CD4-positive, alpha-beta T cell treated with Interleukin-17A for 1 hour (primary cell): Measurements from ENCODE around the gene PEAR1.

Source experiments
- DNase-seq: peaks from one replicate; pipeline ENCODE4 v3.0.0-alpha.2; 2020

PEAR1 gene

GRCh38 chr1:156885314-156885713 is 8.2 kb upstream of the PEAR1 start:
- DNase-seq, result no peak

DNA sequence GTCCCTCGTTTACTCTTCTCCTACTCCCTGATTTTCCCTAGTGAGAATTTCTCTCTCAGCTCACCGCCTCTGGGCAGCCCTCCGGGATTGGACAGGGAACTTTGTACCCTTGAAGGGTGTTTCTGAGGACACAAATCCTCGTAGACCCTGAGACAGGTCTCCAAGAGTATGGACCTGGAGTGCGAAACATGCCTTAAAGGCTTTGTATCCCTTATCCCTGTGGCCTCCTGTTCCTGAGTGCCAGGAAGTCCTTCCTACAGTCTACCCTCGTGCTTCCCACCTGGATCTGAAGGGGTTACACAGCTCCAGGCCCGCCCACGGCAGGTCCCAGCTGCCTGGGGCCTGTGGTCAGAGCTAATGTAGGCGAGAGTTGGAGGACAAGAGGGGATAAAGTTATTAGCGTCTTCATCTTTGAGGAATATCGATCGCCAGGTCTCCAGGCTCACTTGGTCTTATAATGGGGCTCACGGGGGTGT is 7.6 kb upstream of the PEAR1 start:
- no peak for DNase-seq

DNA sequence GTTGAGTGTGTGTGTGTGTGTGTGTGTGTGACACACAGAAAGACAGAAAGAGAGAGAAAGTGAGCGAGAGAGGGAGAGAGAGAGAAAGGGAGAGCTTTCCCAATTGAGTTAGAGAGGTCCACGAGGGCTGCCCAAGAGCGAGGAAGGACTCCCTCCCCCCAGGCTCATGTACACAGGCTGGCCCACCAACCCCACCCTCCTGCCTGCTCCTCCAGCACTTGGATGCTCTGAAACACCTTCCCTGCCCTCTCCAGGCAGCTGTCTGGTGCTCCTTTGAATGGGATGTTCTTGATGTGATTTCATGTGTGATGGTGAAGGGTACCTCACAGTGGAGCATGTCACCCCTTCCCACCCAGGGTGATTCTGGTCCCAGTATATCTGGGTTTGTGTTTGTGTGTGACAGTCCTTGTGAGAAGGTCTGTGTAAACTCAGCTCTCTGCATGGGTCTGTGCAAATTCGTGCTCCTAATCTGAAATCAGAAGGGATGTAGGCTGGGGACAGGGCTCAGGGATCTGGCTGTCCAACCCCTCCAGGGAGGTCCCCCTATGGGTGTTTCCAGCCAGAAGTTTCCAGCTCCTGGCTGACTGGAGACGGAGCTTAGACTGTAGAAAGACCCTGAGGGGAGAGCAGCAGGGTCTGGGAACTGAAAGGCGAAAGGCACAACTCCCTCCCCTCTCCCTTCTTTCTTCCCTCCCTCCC is 6.8 kb upstream of the PEAR1 start:
- DNase-seq, result no peak

- no peak for DNase-seq
Observed at GRCh38 chr1:156887317-156887716, 6.2 kb upstream of the PEAR1 start.

- no peak for DNase-seq
Observed at GRCh38 chr1:156887734-156888133, 5.8 kb upstream of the PEAR1 start.

DNA sequence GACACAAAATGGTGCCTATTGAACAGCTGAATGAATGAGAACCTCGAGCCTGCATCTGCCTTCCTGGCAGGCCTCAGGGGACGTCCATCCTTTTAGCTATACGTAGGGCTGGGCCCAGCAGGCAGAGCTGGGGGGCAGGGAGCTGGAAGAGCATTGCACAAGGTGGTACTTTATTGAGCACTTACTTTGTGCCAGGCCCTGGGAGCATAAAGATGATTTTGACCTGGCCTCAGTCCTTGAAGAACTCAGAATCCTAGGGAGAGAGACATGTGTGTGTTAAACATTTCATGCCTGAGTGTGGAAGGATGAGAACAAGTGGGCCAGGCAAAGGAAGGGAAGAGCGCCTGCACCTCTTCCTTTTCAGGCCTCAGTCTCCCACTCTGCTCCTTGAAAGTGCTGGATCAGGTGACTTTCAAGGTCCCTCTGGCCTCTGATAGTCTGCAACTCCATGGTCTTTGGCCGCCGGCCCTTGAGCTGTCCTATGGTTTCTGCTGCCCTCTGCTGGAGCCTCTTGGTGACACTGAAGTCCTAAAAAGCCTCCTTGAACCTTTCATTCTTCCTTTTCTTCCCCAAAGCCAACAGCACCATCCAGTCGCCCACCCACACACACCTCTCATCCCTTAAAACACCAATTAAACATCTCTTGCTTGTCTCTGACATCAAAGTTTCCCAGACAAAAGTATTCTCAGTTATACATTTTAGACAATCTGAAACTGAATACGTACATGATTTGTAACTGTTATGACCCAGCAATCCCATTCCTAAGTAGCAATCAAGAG is 3.5 kb upstream of the PEAR1 start:
- peak; percentile 60 for DNase-seq

- peak; percentile 85 for DNase-seq
Observed at GRCh38 chr1:156892190-156893047, 1.1 kb upstream of the PEAR1 start.

DNA sequence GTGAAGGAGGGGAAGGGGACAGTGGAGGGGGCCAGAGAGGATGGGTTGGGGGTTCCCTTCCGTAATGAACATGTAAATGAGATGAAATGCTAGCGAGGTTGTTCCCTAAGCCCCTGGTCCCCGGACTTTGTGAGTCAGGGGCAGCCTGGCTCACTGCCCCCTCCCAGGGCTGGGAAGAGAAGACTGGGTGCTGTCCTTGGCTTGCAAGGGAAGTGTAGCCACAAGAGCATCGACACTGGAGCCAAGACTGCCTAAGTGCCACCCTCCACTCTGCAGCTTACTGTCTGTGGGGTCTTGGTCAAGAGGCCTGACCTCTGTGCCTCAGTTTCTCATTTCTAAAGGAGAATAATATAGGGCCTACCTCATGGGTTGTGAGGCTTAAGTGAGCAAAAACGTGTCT is 483 bp downstream of the PEAR1 start:
- DNase-seq, result no peak

DNA sequence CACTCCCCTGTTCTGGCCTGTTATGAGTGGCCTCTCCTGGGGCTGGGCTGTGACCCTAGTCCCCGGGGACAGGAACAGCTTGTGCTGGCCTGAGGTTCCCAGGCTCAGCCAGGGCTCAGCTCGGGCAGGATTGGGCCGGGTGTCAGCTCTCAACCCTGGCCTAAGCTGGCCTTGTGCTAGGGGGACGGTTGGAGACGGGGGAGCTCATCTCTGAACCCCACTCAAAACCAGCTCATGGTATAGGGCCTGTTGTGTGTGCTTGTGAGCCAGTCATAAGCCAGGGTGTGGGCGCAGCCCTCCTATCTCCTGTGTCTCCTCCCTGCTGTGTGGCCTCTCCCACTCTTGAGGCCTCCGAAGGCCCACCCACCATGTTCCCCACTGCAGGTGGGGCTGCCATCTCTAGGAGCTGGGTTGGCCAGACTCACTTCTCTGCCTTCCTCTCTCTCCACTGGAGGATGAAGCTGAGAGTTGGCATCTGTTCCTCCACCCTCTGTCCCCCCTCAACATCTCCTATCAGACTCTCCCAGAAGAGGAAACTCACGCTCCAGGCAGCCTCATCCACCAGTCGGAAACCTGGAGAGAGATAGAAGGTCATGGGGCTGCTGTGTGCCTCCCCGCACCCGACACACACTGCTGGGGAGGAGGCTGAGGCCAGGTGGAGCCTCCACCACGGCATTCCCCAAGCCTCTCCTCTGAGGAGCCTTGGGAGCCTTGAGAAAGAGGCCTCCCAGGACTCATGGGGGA is 1.4 kb downstream of the PEAR1 start:
- DNase-seq, result no peak

- no peak for DNase-seq
Observed at GRCh38 chr1:156895455-156895812, 1.9 kb downstream of the PEAR1 start.

GRCh38 chr1:156895927-156896326 is 2.4 kb downstream of the PEAR1 start:
- no peak for DNase-seq

DNA sequence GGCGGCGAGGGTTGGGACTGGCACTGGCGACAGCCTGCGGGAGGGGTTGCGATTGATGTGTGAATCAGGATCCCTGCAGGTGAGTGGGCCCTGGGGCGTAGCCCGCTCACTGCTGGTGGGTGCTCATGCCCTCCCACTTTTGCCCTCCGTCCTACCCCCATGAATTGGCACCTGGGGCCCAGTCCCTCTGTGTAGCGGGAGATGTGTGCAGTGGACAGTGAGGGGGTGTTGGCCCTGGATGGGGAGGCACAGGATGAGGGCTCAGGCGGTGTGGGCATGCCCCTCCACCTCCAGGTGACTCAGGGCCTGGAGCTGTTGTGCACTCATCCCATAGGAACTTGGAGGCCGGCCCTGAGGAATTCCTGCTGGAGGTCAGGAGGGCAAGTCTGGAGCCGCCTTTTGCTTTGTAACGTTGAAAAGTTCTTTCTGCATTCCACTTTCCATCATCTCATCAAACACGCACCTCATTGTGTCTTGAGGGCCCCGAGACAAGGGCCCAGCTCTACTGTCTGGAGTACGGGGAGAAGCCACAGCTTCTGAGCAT is 3.0 kb downstream of the PEAR1 start:
- no peak for DNase-seq

GRCh38 chr1:156897078-156897825 is 3.7 kb downstream of the PEAR1 start:
- no peak for DNase-seq

- DNase-seq, result no peak
Observed at GRCh38 chr1:156898161-156898566, 4.6 kb downstream of the PEAR1 start.

DNA sequence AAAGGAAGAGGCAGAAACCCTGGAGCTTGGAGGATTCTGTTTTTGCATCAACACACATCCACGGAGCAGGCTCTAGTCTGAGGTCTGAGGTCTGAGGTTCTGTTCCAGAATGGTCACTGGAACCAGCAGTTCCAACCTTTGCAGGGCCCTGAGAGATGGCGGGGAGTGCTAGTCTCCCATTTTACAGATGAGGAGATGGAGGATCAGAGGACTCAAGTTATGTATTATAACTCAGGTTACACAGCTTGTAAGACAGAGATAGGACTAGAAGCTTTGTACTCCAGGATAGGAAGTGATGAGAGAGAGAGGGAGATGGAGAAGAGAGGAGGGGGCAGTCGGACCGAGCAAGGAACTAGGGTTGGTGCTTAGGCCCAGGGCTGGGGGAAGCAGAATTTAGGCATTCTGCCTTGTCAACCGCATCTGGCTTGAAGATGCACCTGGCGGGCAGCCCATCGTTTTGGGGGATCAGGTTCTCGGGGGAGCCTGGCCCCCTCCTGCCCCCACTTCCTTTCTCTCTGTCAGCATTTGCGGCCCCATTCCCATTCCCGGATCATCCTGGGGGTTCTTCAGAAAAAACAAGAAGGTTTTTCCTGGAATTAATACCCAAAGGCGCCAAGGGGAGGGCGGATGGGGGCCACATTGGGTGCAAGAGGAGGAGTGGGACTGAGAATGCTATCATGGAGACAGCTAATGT is 5.6 kb downstream of the PEAR1 start:
- no peak for DNase-seq

DNA sequence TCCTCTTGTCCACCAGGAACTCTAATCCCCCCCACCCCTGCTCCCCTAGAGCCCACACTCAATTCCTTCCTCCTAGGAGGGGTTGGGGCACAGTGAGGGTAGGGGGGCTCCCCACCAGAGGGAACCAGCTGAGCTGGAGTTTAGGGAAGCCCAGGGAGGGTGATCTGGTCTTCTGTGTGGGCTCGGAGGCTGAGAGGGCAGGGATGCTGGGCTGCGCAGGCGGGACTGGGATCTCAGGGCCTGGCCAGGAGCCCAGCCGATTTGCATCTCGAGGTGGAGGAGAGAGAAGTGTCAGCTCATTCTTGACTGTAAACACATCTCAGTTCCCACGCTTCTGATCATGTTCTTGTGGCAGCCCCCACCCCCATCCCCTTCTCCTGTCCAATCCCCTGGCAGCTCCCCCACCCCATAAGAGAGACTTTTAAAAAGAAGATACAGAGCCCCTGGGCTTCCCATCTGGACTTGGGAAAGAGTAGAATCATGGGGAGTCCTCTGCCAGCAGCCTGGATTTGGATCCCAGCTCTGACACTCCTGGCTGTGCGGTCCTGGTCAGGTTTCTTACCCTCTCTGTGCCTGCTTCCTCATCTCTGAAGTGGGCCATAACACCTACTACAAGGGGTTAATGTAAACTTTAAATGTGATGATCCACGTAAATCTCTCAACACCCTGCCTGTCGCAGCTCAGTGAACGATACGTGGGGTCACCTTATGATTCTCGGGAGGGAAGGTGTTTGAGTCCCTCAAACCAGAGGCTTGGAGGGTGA is 6.6 kb downstream of the PEAR1 start:
- no peak for DNase-seq

DNA sequence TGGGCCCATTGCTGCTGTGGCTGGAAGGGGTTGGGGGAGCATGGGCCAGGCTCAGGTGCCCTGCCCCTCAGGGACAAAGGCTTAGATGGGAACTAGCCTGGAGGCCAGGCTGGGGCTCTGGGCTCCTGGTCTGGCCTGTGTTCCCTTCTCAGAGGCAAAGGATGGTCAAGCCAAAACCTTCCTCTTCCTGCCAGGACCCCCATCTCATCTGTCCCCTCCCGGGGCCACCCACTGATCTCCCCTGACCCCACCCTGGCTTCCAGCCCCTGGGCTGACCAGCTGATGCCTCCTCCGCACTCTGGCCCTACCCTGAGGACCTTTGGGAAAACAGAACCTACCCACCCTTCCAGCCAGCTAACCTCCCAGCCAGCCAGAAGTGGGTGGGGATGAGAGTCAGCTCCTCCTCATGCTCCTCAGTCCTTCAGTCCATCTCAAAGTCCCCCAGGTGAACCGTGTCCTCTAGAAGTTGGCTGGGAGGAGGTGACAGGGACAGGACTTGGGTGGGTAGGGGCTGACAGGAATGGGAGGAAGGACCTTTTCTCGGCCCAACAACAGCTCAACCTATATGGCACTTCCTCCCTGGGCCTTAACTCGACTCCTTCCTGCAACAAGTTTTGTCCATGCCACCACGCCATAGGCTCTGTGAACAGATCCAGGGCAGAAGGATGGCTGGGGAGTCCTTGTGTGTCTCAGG is 7.5 kb downstream of the PEAR1 start:
- DNase-seq, result no peak

DNA sequence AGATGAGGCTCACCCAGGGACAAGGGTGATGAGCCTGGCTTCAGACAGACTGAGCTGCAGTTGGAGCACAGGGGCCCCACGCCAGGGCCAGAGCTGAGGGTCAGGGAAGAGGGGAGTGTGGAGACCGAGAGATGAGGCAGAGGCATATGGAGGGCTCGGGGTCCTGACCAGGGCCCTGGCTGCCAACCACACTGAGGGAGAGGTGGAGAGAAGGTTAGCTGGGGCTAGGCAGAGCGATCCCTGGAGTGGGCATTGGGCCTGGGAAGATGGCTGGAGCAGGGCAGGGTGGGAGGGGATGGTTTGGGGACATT is 8.0 kb downstream of the PEAR1 start:
- DNase-seq, result no peak

GRCh38 chr1:156901966-156902915 is 8.7 kb downstream of the PEAR1 start:
- no peak for DNase-seq
